GM12864 (cell line): Measurements from ENCODE around the gene KRTAP22-2.

Source experiments
- DNase-seq: peaks from one replicate; pipeline ENCODE4 v3.0.0-alpha.2; 2011; ENCODE audit warnings: low read depth
- H3K4me3 ChIP-seq: 2 replicates; pipeline ENCODE4 v1.5.1; 2011; ENCODE audit warnings: mild to moderate bottlenecking, low read depth, low read length, control low read depth
- TF ChIP-seq, protein P1 (sequence below): IDR thresholded peaks from 2 replicates; pipeline ENCODE4 v1.5.1; 2011; ENCODE audit warnings: low read depth, mild to moderate bottlenecking, moderate library complexity, low read length, control low read depth, inconsistent platforms; ENCODE audit errors: missing control alignments

KRTAP22-2 gene

DNA sequence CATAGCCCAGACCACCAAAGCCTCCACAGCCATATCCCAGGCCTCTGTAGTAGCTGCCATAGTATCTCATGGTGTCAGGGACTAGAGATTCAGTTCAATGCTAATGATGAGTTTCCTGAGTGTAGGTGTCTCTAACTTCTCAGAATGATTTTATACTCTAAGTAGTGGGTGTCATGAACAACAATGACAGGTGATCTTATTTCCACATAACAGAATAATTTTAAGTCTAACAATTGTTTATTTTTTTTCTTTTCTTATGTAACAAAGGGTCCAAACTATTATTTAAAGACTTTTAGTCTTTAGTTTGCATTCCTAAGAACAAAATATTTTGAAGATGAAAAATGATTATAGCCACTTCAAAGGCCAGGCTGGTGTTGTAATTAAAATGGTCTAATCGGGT is 48.4 kb downstream of the KRTAP22-2 start, which contains the start of gene KRTAP19-6:
Gene KRTAP19-6 (minus strand): TSS at position 101 of the 400 bp plus-strand sequence. CDS start 31 bp downstream, at position 70.
- TF ChIP-seq, protein P1, sequence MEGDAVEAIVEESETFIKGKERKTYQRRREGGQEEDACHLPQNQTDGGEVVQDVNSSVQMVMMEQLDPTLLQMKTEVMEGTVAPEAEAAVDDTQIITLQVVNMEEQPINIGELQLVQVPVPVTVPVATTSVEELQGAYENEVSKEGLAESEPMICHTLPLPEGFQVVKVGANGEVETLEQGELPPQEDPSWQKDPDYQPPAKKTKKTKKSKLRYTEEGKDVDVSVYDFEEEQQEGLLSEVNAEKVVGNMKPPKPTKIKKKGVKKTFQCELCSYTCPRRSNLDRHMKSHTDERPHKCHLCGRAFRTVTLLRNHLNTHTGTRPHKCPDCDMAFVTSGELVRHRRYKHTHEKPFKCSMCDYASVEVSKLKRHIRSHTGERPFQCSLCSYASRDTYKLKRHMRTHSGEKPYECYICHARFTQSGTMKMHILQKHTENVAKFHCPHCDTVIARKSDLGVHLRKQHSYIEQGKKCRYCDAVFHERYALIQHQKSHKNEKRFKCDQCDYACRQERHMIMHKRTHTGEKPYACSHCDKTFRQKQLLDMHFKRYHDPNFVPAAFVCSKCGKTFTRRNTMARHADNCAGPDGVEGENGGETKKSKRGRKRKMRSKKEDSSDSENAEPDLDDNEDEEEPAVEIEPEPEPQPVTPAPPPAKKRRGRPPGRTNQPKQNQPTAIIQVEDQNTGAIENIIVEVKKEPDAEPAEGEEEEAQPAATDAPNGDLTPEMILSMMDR: no peak
- no peak within 1 kb of the TSS for H3K4me3 ChIP-seq
- no peak for DNase-seq
